HG02588 (cell line): ENCODE data around the gene JAG2.

ENCODE experiments used
- ATAC-seq: cut with Tn5 transposase; IDR thresholded peaks from one replicate; pipeline ENCODE4 v1.9.1; 2021; ENCODE audit warnings: mild to moderate bottlenecking, moderate library complexity; ENCODE audit not compliant: unreplicated experiment

JAG2 gene

DNA sequence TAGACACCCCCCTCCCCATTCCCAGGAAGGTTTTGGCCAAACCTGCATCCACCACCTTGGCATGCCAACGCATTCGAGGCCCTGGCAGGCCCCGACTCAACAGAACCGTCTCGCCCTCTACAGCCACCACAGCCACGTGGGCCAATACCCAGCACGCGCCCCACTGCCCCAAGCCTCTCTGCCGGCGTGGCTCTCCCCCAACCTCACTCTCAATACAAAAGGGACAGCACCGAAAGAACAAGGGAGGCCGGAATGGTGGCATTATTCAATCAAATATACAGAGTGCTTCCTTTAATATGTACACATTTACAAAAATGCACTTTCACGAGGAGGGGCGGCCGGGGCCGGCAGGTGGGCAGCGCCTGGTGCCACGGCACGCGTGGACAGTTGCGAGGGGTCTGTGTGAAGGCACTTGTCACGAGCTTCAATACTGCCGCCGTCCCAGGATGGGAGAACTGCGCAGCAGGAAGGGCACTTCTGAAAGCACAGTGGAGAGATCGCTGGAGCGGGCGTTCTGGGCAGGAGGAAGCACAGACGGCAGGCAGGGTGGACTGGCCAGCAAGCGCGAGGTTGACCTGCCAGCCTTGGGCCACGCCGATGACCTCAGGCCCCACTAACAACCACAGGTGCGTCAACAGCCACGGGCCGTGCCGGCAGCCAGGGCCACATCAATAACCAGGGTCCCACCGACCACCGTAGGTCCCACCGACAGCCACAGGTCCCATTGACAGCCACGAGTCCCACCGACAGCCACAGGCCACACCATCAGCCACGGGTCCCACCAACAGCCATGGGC, 26.9 kb downstream of the JAG2 start:
- no peak for ATAC-seq

DNA sequence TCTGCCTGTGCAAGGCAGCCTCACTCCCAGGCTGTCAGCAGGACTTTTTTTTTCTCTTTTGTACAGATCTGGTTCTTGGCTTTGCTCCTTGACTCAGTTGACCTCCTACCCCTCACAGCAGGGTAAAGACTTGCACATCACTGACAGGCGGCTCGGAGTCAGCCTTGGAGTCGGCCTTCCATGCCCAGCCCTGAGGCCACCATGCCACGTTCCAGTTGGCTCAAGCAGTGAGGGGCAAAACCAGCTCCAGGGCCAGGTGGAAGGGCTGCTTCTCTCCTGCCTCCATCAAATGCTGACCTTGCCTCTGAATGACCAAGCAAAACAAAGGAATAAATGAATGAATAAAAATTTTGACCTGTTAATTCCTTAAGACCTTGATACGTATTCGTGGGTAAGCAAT, 27.6 kb downstream of the JAG2 start:
- ATAC-seq, result no peak

DNA sequence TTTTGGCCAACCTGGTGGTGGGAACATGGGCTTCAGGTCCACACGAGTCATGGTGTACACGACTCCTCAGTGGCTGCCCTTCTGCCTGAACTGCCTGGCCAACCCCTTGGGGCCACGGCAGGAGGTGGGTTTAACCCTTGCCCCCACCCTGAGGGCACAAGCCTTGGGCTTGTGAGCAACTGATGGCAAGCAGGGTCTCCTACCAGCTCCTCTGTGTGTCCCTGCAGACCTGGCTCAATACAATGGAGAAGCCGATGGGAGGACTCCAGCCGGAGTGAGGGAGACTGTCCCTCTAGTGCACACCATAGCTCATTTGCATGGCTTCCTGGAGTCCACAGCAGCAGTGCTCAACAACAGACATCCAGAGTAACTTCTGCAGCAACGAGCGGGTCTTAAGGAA, 28.0 kb downstream of the JAG2 start:
- no peak for ATAC-seq

DNA sequence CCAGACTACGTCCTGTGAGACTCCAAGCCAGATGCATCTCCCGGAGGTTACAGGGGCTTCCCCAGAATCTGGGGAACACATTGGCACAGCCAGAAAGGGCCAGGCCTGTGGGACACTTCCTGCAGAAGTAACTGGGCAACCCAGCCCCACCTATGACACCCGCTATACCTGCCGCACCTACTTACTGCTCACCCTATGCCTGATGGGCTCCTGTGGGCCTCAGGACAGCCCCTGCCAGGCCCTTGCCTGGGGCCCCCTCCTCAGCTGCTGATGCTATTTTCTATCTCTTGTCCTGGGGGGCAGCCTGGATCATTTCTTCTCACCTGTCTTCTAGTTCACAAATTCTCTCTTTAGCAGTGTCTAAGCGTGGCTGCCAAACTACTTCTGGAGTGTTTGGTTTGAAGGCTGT, 28.7 kb downstream of the JAG2 start:
- ATAC-seq, result no peak

DNA sequence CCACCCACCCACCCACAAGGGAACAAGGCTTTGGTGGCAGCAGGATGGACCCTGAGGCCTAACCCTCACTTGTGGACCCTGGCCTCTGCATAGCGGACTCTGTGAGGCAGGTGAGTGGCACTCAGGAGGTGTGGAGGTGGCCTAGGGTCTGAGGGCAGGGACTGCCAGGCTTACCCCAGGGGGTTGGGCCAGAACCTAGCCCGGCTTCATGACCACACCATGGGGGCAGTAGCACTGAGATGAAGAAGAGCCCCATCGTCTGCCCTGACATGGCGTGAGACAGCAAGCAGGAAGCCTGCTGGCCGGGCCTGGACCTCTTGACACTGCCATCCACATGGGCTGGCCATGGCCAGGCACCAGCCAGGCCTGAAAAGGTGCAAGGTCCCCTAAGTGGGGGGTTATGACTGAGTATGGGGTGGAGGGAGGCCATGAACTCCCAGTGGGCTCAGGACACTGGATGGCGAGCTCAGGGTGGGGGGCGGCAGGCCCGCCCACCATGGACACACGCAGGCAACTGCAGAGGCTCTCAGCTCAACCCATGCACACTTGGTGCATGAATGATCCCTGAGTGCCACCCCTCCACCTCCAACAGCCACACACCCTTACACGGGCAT, 29.3 kb downstream of the JAG2 start:
- ATAC-seq, result no peak

DNA sequence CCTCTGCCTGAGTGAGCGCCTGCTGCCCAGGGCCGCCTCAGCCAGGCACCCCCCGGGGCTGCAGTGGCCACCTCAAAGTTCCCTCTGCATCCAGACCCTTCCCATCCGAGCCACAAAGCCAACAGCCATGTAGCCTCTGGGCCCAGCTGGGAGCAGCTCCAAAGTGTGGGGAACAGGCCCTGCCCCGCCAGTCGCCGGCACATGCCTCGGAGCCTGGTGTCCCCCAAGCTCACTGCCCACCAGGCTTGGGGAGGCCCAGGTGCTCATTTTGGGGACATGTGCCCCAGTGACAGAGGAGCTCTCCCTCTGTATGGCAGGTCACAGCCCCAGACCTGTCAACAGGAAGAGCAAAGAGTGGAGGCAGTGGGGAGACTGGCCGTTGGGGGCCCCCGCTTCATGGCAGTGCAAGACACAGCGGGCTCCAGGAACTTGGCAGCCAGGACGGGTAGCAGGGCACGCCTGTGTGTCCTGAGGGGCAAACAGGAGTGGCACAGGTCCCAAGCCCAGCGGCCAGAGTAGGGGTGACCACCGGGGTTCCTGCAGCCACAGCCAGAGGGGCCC, 29.9 kb downstream of the JAG2 start:
- ATAC-seq, result no peak

DNA sequence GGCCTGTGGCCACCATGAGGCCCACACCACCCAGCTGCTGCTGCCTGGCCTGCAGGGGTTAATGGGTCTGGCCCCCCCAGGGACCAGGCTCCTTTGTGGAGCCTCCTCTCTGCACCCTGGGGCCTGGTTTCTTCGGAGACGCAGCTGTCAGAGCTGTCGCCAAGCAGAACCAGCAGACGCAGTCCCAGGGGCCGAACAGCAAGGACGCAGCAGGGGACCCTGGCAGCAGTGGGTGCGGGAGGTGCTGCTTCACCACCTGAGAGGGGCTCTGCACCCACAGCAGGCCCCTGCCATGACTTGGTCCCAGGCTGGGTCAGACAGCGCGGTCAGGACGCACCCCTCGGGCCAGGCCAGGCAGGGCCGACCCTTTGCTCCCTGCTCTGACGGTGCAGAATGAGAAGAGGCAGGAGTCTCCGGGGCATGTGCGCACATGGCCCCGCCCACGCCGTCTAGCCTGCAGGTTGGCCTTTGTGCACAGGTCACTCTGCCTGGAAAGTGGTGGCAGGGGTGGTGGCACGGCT, 30.5 kb downstream of the JAG2 start:
- no peak for ATAC-seq

DNA sequence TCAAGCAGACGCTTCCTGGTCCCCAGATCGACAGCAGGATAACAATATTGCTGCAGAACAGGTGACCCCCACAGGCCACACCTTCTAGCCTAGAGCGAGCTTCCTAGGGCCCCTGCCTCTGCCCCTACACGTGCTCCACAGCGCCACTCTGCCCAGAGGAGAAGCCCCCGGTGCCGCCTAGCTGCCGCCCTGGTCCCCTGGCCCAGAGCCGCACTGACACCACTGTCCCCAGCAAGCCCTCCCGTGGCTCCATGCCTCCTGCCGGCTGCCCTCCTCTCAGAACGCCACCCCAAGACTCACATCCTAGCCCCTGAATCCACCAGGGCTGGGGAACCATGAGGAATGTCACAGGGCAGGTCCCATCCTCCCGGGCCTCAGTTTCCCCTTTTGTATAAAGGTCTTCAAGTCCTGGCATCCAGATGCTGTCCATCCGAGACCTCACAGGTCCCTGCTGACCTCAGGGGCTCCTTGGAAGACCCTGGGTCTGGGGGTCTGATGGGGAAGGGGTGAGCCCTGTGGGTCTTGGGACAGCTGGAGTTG, 31.0 kb downstream of the JAG2 start:
- ATAC-seq, result no peak

DNA sequence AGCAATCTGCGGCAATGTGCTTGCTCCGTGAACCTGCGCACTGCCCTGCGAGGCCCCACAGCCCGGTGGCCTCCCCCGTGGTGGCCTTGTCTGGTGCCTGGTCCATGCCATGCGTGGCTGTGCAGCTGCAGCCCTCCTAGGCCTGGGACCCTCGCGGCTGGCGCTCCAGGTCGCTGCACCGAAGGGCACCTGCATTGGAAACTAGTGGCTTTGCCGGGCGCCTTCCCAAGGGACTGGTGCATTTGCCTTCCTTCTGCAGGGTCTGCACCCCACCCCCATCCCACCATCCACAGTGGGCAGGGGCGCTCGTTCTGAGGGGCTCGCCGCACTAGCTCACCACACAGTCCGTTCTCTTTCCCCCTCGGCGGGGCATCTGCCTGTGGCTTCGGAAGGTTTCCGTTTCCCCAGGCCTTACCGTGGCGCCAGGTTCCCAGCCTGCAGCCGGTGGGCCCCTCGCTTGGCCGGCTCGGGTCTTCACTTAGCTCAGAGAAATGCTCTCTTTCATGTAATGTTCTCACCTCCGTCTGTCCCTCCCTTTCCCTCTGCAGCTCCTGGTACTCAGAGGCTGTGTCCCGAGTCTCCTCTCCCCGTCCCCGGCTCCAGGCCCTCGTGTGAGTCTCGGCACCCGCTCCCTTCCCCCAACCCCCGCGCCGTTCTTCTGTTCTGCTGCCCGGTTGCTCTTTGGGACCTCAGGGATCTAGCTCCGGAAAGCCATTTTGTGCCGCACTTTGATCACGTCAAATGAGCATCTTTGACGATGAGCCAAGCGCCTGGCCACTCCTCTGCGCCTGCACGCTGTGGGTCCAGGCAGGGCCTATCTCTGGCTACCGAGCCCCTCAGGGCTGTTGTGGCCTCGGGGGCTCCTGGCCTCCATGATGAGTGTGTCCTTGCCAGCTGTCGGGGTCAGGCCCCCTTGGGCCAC, 31.9 kb downstream of the JAG2 start:
- ATAC-seq, result no peak

DNA sequence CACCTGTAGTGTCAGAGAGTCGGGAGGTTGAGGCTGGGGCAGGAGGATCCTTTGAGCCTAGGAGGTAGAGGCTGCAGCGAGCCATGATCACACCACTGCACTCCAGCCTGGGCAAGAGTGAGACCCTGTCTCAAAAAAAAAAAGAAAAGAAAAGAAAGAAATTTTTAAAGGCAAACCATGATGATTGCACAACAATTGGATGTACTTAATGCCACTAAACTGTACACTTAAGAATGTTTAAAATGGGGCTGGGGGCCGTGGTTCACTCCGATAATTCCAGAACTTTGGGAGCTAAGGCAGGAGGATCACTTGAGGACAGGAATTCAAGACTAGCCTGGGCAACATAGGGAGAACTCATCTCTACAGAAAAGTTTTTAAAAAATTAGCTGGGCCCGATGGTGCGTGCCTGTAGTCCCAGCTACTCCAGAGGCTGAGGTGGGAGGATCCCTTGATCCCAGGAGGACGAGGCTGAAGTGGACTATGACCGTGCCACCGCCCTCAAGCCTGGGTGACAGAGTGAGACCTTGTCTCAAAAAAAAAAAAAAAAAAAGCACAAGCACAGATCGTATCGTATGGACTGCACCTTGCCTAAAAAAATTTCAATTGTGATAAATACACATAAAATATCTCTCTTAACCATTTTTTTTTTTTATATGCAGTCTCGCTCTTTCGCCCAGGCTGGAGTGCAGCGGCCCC, 32.7 kb downstream of the JAG2 start:
- ATAC-seq, result no peak

DNA sequence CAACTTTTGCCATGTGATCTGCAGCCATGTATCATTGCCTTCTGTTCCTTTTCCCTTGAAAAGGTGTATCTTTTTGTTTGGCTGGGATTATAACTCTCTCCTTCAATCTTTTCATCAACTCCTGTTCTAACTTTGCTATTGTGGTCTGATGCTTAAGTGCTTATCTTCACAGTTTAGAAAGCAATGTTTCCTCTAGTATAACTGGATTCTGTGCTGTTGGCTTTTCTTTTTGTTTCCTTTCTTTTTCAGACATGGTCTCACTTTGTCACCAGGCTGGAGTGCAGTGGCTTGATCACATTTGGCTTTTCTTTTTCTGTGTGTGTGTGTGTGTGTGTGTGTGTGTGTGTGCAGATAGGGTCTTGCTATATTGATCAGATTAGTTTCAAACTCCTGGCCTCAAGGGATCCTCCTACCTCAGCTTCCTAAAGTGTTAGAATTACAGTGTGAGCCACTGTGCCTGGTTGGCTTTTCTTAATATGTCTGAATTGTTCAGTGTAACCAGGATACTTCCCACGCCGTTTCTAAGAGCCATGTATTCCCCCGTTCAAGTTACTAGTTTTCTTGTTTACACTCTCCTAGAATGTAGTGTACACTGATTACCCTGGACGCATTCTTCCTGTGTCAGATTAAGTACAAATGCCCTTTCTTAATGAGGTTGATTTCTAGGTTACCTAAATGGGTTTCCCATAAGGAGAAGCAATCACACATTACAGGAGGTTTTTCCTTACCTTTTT, 35.5 kb downstream of the JAG2 start:
- ATAC-seq, result no peak

DNA sequence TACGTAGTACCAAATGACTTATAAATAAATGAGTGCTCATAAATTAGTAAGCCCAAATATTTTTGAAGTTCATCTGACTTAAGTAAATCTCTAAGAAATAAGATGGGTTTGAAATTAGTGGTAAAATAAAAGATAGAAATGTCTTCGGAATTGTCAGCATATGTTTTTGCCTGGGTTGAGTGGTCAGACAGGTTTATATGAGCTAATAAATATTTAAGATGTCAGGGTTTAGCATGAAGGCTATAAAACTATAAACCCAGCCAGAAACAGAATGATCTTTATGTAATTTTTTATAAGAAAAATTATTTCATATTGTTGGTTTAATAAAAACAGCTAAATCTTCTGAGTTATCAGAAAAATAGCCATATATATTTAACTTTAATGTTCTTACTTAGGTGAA, 37.3 kb downstream of the JAG2 start:
- no peak for ATAC-seq

DNA sequence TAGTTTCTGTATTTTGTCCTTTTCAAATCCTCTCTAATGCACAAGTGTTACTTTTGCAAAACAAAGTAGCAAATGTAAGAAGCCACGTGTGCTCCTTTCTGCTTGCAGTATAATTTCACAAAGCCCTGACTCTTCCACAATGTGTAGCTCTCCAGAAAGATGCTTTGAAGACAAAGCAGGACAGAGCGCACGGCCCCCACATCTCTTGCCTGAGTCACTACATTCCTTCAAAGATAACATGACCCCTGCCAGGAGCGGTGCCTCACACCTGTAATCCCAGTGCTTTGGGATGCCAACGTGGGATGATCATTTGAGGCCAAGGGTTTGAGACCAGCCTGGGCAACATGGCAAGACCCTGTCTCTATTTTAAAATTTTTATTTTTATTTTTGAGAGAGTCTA, 40.5 kb downstream of the JAG2 start:
- no peak for ATAC-seq

DNA sequence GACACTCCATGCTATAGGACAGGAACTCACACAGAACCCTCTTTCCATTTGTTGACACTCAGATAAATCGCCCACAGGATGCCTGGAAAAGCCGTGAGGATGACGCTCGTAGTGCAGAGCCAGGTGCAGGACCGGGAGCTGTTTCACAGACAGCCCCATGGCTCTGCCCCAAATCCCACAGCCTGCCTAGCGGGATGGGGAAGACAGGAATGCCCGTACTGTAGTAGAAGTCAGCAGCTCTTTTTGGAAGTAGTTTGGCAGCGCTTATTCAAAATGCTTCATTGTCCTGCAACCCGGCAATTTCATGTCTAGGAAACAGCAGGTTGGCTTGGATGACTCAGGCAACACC, 41.6 kb downstream of the JAG2 start:
- ATAC-seq, result no peak

DNA sequence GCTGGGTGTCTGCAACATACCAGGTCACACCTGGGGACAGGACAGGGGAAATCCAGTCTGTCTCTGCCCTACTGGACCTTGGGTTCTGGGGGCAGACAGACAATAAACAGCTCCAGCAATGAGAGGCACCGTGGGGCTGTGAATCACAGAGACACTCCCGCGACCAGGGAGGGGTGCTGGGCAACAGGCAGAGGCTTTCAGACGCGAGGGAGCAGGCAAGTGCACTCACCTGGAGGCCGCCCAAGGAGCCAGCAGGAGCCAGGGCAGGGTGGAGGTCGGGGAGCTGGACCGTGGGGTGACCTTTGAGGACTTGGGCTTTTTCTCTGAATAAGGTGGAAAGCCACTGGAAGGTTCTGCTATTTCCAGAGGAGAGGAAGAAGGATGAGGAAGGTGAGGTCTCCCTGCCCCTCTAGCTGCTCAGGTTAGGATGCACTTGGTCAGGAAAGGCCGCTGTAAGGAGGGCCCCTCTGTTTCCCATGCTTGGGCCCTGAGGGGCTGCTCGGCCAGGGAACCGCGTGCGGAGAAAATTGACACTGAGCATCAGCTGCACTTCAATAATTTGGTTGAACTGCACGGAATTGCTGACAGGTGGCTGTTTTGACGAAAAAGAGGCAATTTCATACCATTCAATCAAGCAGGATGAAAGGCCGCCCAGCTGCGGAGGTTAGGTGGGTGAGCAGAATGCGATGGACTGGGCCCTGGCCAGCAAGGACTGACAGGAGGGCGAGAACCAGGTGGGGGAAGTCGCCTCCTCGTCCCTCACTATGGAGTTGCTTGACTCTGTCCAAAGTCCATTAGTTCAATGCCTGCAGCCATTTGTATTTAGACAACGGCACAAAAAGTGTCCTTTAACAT, 42.2 kb downstream of the JAG2 start:
- ATAC-seq, result no peak

DNA sequence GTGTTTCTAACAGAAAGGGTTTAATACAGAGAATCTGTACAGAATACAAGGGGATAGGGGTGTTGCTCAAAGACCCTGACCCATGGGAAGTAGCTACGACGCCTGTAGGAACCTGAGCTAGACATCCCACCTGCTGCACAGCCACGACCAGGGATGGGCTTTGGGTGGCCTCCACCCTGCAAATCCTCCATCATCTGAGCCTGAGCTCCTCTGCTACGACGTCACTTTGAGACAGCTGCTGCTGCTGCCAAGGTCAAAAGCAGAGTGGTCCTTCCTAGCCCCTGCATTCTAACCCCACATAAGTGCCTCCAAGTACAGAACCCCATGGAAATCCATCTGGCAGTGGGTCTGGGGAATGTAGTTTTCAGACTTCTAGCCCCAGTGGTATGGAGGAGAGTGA, 43.8 kb downstream of the JAG2 start:
- no peak for ATAC-seq

DNA sequence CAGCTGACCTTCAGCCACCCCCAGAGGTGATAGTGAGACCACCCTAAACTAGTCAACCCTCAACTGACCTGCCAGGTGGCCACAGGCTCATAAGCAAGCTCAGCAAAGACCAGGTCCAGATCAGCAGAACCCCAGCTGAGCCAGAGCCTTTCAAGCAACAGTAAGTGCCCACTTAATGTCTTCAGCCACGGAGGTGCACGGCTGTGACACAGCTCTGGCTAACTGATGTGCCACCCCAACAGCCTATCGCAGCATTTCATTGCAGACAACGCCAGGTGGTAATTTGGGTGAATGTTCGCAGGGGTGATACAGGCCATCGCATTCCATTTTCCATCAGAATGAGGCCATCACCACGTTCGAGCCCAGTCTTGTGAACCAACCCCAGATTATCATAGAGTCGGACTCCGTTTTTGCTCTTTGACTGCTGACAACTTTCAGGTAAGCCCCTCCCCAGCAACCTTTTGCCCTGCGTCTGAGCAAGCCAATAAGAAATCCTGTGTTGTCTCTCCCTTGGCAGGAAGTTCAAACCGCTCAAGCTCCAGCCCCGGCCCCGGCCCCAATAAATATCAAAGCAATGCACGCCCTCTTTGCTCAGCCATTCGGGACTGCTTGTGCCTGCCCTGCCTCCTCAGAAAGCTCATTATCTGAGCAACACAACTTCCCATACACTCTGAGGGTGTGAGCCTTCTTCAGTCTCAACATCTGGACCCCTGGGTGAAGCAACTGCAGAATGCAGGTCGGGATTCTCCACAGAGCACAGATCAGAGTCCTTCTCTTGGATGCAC, 44.4 kb downstream of the JAG2 start:
- ATAC-seq, result no peak

DNA sequence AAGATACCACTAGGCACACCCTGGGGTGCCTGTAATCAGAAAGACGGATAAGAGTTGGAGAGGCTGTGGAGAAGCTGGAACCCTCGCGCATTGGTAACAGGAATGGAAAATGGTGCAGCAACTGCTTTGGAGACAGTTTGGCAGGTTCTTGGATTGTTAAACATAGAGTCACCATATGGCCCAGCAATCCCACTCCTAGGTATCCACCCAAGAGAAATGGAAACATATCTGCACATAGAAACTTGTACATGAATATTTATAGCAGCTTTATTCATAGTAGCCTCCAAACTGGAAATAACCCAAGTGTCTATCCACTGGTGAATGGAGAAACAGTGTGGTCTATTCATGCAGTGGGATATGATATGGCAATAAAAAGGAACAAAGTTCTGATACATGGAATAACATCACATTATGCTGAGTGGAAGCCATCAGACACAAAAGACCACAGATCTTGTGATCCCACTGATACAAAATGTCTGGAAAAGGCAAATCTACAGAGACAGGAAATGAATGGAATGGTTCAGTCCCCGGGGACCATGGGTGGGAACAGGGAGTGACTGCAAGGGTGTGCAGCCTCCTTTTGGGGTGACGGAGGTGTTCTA, 45.4 kb downstream of the JAG2 start:
- ATAC-seq, result no peak
